ENCODE data around the gene NR1D1. TPM values are rescaled to one million over a fixed set of nuclear protein-coding genes. Genes with fewer than 3 reads are reported as not detected.

The NR1D1 gene
- total RNA-seq, 1 experiment from 2014 or later = 63.7 TPM

- TF ChIP-seq ZBTB33 (IDR thresholded peaks at IDR 0.05; ENCODE audit: extremely low read depth, insufficient replicate concordance, low read length) (no peak), ZNF274 (IDR thresholded peaks at IDR 0.05; ENCODE audit: low read depth, low read length) (no peak)
Observed at GRCh38 chr17:40122999-40123810, 22.8 kb upstream of the NR1D1 start (continued).

GRCh38 chr17:40122136-40122998 is 22.0 kb upstream of the NR1D1 start:
- Histone ChIP-seq H3K9me2 (ENCODE audit: insufficient read depth) (no peaks in the 10 kb centered on the region), H3K27ac (ENCODE audit: low read depth, low read length) (peak overlapping the region; percentile 97), H3K36me3 (ENCODE audit: control insufficient read depth in 1 of 2, insufficient read depth in 2 of 2, low read length in 2 of 2) (peaks cover 10 to 18% of the 10 kb centered on the region in 2 experiments), H3K27me3 (ENCODE audit: insufficient read depth, low read length) (no peaks in the 10 kb centered on the region), H3K4me3 (replicated peaks in 1 of 2; ENCODE audit: low read depth in 1 of 2, low read length in 2 of 2) (peak overlapping the region; percentile 70 to 86), H3K4me1 (ENCODE audit: control insufficient read depth in 1 of 2, insufficient read depth in 2 of 2, low read length in 2 of 2) (peaks cover 7 to 27% of the 10 kb centered on the region in 2 experiments; a peak in 3 of 4 replicates), H2AFZ (ENCODE audit: low read depth, low read length, poor library complexity, severe bottlenecking) (no peak overlapping the region), H3K79me2 (ENCODE audit: insufficient read depth, low read length) (peaks cover 59% of the 10 kb centered on the region), H3K9me3 (ENCODE audit: control insufficient read depth in 1 of 2, insufficient read depth in 1 of 2, low read depth in 1 of 2, low read length in 2 of 2) (no peaks in the 10 kb centered on the region), H4K20me1 (ENCODE audit: insufficient read depth) (no peaks in the 10 kb centered on the region), H3K4me2 (ENCODE audit: low read length) (peak overlapping the region; percentile 86), H3K9ac (ENCODE audit: low read length) (peak overlapping the region; percentile 93)
- ChIA-PET RAD21 (ENCODE audit: low non-redundant PET in 1 of 2, low total read pairs in 2 of 2, uncharacterized antibody in 2 of 2, unreplicated experiment in 2 of 2) (interaction anchor here in 1 of 2 experiments (0.8 kb wide), 1 partner anchor 48 kb away, joined by 4 read pairs; no protein-coding TSS in a partner anchor), CTCF (interaction anchor here (0.7 to 1.9 kb wide), 2 partner anchors 9 to 124 kb away, joined by 4 to 16 read pairs; no protein-coding TSS in a partner anchor), POLR2A (interaction anchor here (2.1 to 2.6 kb wide), 4 partner anchors 9 to 22 kb away, joined by 9 to 16 read pairs (median 10); partner anchors contain the start of genes CASC3 and NR1D1)
- DNase-seq (ENCODE audit: low read depth, low spot score) (no peak), ATAC-seq (peak; percentile 54)
- intact Hi-C loops (cut with micrococcal nuclease) = no loop called here
- BruUV-seq (replicated peaks) = no TSS peak
- TF ChIP-seq SP1 (IDR thresholded peaks at IDR 0.05; ENCODE audit: low read depth) (no peak), ZFX (IDR thresholded peaks at IDR 0.05) (peak; percentile 84), TCF7L2 (IDR thresholded peaks at IDR 0.05; ENCODE audit: borderline replicate concordance, extremely low read depth, insufficient read depth, insufficient read length) (peak; percentile 4)
